Activated T-helper 2 cell treated with anti-CD3 and anti-CD28 coated beads, Interferon-gamma antibody, Interleukin-2, Interleukin-4, amounts not matched to agents 10 μg/mL and 5 μg/mL and 100 μg/mL, durations not matched to agents 14 hours and 24 hours and 36 hours (primary cell): Measurements from ENCODE around the gene GAREM1. TPM values are rescaled to one million over a fixed set of nuclear protein-coding genes. Genes with fewer than 3 reads are reported as not detected.

ENCODE experiments used
- DNase-seq: peaks from one replicate; pipeline ENCODE4 v3.0.0; 2021; ENCODE audit warnings: low spot score
- H3K27ac Mint-ChIP-seq: one replicate; pipeline ENCODE4 v1.8.0; 2021; ENCODE audit warnings: mixed read lengths
- H3K27me3 Mint-ChIP-seq: one replicate; pipeline ENCODE4 v1.8.0; 2021; ENCODE audit warnings: low read depth, mixed read lengths
- H3K36me3 Mint-ChIP-seq: one replicate; pipeline ENCODE4 v1.8.0; 2021; ENCODE audit warnings: low read depth, mixed read lengths
- H3K4me1 Mint-ChIP-seq: one replicate; pipeline ENCODE4 v1.8.0; 2021; ENCODE audit warnings: low read depth, mixed read lengths
- H3K4me3 Mint-ChIP-seq: one replicate; pipeline ENCODE4 v1.8.0; 2021; ENCODE audit warnings: low read depth, mild to moderate bottlenecking, moderate library complexity, mixed read lengths
- H3K9me3 Mint-ChIP-seq: one replicate; pipeline ENCODE4 v1.8.0; 2021; ENCODE audit warnings: mixed read lengths
- intact Hi-C: fragments of 100-400 bp; cut with micrococcal nuclease; formaldehyde crosslinking; loops from one replicate; pipeline ENCODE4 v1.15.1; 2023
- total RNA-seq: library from RNA; stranded (reverse); gene quantifications from 2 replicates; pipeline ENCODE4 v1.2.3, GENCODE V29; 2022

GAREM1 gene
- total RNA-seq, 1 donor from 2014 or later = not detected

DNA sequence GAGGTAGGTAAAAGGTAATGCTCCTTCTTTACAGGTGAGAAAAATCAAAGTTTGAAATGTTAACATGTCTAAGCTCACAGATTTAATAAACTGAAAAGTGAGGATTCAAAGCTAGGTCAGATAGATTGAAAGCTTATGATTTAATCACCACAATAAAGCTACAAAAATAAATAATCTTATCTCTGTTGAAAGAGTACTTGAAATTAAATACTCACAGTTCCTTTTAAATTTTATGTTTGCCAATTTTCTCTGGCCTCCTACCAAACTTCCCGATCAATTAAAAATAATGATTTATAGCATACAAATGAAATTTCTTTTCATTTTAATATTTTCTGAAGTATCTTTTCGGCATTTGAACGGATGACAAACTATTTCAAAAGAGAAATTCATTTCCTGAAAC, 77.3 kb downstream of the GAREM1 start:
- no peak for DNase-seq
- intact Hi-C loops = no loop called here

DNA sequence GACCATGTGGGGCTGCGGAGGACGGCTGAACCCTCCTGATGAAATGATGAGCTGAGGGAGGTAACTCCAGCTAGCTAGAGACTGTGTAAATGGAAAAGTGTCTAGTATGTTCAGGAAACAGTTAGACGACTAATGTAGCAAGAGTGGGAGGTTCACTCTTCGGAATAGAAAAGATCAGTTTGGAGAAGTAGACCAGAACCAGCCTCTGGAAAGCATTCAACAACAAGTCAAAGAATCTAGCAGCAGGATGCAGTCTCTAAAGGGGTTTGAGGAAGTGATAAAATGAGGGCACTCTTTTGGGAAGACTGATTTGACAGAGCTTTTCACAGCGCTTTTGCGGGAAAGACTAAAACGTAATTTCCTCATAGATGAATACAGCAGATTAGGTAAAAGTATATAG, 79.6 kb downstream of the GAREM1 start:
- no peak for DNase-seq

More for the DNA sequence above, 77.3 kb downstream of the GAREM1 start:
- Mint-ChIP-seq H3K36me3 (no peaks in the 10 kb centered on the region), H3K9me3 (no peaks in the 10 kb centered on the region), H3K27ac (no peak overlapping the region), H3K4me1 (no peaks in the 10 kb centered on the region), H3K4me3 (no peak overlapping the region), H3K27me3 (peaks cover 16% of the 10 kb centered on the region)

DNA sequence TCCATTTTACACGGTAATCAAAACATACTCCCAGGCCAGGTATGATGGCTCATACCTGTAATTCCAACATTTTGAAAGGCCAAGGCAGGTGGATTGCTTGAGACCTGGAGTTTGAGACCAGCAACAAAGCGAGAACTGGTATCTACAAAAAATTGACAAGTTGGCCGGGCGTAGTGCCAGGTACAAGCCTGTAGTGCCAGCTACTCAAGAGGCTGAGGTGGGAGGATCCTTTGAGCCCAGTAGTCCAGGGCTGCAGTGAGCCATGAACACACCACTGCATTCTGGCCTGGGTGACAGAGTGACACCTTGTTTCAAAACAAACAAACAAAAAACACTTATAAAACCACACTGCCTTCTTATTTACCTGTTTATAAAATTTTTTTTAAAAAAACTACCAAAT, 80.8 kb downstream of the GAREM1 start:
- peaks cover 30% of the 10 kb centered on the region for H3K27me3 Mint-ChIP-seq
- no peak overlapping the region for H3K4me3 Mint-ChIP-seq
- DNase-seq = no peak
- H3K9me3 Mint-ChIP-seq = no peaks in the 10 kb centered on the region
- H3K36me3 Mint-ChIP-seq = no peaks in the 10 kb centered on the region
- H3K4me1 Mint-ChIP-seq = no peaks in the 10 kb centered on the region
- no peak overlapping the region for H3K27ac Mint-ChIP-seq
- intact Hi-C loops = no loop called here

More for the DNA sequence above, 79.6 kb downstream of the GAREM1 start:
- Mint-ChIP-seq H3K36me3 (no peaks in the 10 kb centered on the region), H3K4me1 (no peaks in the 10 kb centered on the region), H3K9me3 (no peaks in the 10 kb centered on the region), H3K27me3 (peaks cover 25% of the 10 kb centered on the region), H3K4me3 (no peak overlapping the region), H3K27ac (no peak overlapping the region)
- intact Hi-C loops = no loop called here

DNA sequence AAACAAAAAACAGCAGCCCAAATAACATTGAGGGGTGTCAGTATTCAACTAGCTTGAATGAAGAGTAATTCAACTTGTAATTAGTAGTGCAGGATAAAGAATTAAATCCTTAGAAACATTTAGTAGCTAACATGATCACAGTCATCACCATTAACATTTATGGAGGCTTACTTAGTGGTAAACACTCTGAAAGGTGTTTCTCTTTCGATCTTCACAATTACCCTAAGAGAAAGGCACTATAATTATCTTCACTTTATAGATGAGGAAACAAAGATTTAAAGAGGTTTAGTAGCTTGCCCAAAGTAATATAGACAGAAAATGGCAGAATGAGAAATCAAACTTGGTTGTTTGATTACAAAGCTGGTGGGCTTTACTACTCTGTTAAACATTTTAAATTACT, 81.5 kb downstream of the GAREM1 start:
- Mint-ChIP-seq H3K27ac (no peak overlapping the region), H3K9me3 (no peaks in the 10 kb centered on the region), H3K36me3 (no peaks in the 10 kb centered on the region), H3K4me3 (no peak overlapping the region), H3K4me1 (peaks cover 3% of the 10 kb centered on the region), H3K27me3 (peaks cover 35% of the 10 kb centered on the region)
- no peak for DNase-seq
- intact Hi-C loops = no loop called here

DNA sequence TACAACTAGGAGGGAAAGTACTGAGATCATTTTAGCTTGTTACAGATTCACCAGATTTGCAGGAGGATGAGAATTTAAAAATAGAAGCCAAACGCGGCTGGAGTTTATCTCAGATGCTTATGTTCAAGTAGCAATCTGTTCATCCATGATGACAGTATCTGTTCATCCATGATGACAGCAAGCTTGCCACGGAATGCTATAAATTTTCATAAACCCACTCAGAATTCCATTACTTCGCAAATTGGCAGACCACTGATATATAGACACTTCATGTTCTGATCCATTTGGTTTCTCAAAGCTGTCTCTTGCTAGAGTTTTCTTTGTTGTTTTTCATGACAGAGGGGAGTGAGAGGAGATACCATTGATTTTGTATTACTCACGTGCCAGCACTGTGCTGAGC, 84.2 kb downstream of the GAREM1 start:
- Mint-ChIP-seq H3K27ac (no peak overlapping the region), H3K9me3 (no peaks in the 10 kb centered on the region), H3K4me1 (peaks cover 3% of the 10 kb centered on the region), H3K36me3 (no peaks in the 10 kb centered on the region), H3K4me3 (no peak overlapping the region), H3K27me3 (peaks cover 45% of the 10 kb centered on the region)
- intact Hi-C loops = no loop called here
- no peak for DNase-seq

DNA sequence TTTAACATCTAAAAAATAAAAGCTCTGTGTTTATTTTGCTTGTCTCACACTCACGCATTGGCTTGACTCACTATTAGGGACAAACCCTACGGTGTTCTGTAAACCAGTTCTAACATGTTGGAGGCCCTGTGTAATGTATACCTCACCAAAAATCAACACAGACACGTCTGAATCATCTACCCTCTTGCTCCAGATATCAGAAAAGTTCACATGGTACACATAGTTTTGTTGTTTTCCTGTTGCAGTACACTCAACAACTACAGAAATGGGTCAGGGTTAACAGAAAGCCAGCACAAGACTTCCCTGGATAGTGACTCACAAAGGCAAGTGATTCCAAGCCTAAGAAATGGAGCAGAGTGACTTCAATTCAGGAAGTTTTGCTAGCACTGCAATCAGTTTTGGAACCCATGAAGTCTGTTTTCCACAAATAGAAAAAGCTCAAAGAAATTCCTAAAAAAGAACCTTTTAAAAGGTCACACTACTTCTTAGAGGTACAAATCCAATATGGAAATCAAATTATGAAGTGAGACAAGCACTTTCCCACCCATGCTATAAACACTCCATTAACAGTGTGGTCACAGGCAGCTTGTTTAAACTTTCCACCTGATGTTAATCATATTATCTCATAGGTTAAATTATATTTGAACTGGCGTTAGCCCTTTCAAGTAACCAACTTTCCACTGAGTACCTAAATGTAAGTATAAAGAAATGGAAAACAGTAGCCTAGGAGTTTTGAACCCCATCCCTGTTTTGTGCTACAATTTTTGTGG, 87.4 kb downstream of the GAREM1 start:
- no peaks in the 10 kb centered on the region for H3K36me3 Mint-ChIP-seq
- H3K9me3 Mint-ChIP-seq = no peaks in the 10 kb centered on the region
- no peak overlapping the region for H3K4me3 Mint-ChIP-seq
- H3K27me3 Mint-ChIP-seq = peaks cover 39% of the 10 kb centered on the region
- no peak for DNase-seq
- intact Hi-C loops = no loop called here
- peaks cover 3% of the 10 kb centered on the region for H3K4me1 Mint-ChIP-seq
- no peak overlapping the region for H3K27ac Mint-ChIP-seq

DNA sequence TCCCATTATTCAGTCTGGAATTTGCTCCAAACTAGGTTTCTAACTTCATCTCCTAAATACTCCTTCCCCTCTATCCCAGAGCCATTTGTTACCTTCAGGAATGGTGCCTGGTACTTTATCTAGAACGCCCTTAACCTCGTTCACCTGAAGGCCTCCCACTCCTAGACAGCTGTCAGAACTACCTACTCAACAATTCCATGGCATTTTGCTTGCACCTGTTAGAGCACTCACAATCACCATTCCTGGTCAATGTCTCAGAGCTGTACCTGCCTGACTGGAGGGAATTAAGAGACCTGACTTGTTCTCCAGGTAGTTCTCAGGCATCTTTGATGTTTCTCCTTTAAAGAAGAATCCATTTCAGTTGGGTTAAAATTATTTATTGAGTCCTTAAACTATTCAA, 88.9 kb downstream of the GAREM1 start:
- H3K27me3 Mint-ChIP-seq = peaks cover 35% of the 10 kb centered on the region
- H3K4me1 Mint-ChIP-seq = peaks cover 3% of the 10 kb centered on the region
- no peak for DNase-seq
- H3K27ac Mint-ChIP-seq = no peak overlapping the region
- intact Hi-C loops = no loop called here
- H3K36me3 Mint-ChIP-seq = no peaks in the 10 kb centered on the region
- H3K9me3 Mint-ChIP-seq = no peaks in the 10 kb centered on the region
- H3K4me3 Mint-ChIP-seq = no peak overlapping the region

DNA sequence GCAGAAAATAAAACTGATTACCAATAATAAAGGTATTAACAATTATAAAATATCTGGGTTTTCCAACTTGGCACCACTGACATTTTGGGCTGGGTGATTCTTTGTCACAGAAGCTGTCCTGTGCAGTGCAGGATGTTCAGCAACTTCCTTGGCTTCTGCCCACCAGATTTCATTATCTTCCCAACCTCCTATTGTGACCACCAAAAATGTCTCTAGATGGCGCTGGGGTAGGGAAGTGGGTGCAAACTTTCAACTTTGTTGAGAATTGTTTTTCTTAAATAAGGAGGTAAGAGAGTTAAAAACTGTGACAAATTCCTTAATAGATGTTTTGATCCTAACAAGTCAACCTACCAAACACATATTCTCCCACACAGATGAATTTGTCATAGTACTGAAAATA, 90.1 kb downstream of the GAREM1 start:
- DNase-seq = no peak
- Mint-ChIP-seq H3K27ac (no peak overlapping the region), H3K27me3 (peaks cover 29% of the 10 kb centered on the region), H3K9me3 (no peaks in the 10 kb centered on the region), H3K4me1 (peaks cover 3% of the 10 kb centered on the region), H3K36me3 (no peaks in the 10 kb centered on the region), H3K4me3 (no peak overlapping the region)
- intact Hi-C loops = no loop called here

DNA sequence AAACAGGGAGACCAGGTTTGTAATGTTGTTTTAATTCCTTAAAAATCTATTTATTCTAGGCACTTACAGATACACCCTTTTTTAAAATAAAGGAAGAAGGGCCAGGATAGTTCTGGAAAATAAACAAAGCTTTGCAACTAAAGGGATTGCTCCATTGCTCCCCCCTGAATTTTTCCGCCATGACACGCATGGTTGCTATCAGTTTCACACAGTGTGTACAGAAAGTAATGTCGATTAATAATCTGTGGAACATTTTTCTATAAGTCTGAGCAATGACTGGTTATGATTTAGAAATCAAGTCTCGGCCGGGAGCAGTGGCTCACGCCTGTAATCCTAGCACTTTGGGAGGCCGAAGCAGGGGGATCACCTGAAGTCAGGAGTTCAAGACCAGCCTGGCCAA, 90.8 kb downstream of the GAREM1 start:
- no peaks in the 10 kb centered on the region for H3K9me3 Mint-ChIP-seq
- H3K4me3 Mint-ChIP-seq = no peak overlapping the region
- intact Hi-C loops = no loop called here

DNA sequence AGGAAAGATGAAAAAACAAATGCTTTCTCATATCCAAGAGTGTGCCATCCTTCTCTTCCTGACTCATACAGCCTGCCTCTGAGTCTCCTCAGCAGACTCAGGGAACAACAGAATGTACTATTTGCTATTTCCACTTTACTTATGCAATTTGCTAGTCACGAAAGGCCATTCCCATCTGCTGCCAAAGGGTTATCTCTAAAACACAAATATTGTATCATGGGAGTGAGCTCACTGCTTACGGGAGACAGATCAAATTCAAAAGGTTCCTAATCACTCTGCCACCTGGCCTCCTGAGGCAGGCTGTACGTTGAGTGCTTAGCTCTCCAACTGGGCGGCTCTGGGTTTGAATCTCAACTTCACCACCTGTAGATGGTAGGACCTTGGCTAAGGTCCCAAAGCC, 92.0 kb downstream of the GAREM1 start:
- Mint-ChIP-seq H3K4me1 (no peaks in the 10 kb centered on the region), H3K9me3 (no peaks in the 10 kb centered on the region), H3K4me3 (no peak overlapping the region), H3K36me3 (no peaks in the 10 kb centered on the region), H3K27me3 (peaks cover 26% of the 10 kb centered on the region), H3K27ac (no peak overlapping the region)
- intact Hi-C loops = no loop called here
- DNase-seq = no peak

More for the DNA sequence above, 90.8 kb downstream of the GAREM1 start:
- Mint-ChIP-seq H3K27ac (no peak overlapping the region), H3K4me1 (peaks cover 3% of the 10 kb centered on the region), H3K27me3 (peaks cover 26% of the 10 kb centered on the region), H3K36me3 (no peaks in the 10 kb centered on the region)
- no peak for DNase-seq

DNA sequence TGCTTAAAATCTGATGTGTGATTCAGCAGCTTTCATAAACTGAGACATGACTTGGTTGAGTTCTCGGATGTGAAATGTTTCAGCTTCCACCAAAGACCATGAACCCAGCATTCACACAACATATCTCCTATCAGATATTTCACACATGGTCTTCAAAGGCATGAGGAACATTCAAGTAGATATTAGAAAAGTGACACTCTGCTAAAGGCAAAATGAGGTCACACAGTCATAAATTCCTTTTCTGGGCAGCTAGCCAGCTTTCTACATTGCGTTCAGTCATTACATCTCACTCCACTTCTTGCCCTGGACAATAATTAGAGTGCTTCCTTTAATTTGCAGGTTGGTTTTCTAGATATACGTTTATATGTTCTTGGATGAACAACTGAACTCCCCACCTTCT, 96.7 kb downstream of the GAREM1 start:
- no peak overlapping the region for H3K27ac Mint-ChIP-seq
- intact Hi-C loops = no loop called here

DNA sequence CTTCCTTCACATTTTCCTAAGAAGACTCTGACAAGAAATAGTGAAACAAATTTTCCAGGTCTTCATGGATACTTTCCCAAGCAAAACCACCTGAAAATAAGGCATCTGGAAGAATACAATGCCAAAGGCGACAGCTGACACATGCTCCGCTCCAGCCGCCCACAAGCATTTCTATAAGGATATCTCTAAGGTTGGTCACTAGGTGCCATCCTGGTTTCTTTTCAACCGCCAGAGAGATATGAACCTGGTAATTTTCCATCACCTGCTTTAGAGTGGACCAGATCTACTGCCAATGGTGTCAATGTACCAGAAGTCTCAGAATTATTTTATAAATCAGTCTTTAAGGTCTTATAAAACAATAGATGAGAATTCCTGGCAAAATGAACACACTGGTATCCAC, 97.2 kb downstream of the GAREM1 start:
- H3K4me3 Mint-ChIP-seq = no peak overlapping the region
- no peak for DNase-seq
- H3K27me3 Mint-ChIP-seq = peaks cover 6% of the 10 kb centered on the region
- H3K27ac Mint-ChIP-seq = no peak overlapping the region
- no peaks in the 10 kb centered on the region for H3K4me1 Mint-ChIP-seq
- no peaks in the 10 kb centered on the region for H3K9me3 Mint-ChIP-seq
- no peaks in the 10 kb centered on the region for H3K36me3 Mint-ChIP-seq
- intact Hi-C loops = no loop called here

More for the DNA sequence above, 96.7 kb downstream of the GAREM1 start:
- no peak for DNase-seq
- H3K4me3 Mint-ChIP-seq = no peak overlapping the region
- no peaks in the 10 kb centered on the region for H3K36me3 Mint-ChIP-seq
- no peaks in the 10 kb centered on the region for H3K4me1 Mint-ChIP-seq
- no peaks in the 10 kb centered on the region for H3K9me3 Mint-ChIP-seq
- peaks cover 9% of the 10 kb centered on the region for H3K27me3 Mint-ChIP-seq

DNA sequence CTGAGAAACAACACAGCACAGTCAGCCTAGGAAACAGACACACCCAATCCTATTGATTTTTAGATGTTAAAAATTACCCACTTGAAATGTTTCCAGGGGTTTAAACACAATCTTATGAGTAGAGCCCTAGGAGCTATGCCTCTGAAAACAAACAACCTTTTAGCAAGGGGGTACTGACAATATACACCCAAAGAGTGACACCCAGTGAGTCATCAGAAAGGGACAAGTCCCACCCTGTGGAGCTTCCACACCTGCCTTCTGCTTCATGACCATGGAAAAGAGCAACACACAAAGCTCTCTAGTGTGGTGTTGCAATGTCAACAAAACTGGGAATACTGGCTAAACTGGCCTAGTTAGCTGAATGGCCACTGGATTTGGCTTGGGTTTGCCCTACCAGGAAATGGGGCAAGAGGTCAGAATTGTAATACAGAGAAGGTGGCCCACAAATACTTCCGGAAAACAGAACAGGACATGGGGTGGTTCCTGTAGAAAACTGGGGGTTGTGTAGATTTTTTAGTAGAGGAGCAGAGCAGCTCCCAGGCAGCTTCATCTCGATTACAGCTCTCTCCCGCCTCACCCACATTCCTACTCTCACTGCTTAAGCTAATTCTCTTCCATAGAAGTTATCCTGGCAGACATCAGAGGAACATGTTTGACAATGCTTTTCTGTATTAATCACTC, 98.2 kb downstream of the GAREM1 start:
- peaks cover 11% of the 10 kb centered on the region for H3K27me3 Mint-ChIP-seq
- no peak overlapping the region for H3K4me3 Mint-ChIP-seq
- H3K4me1 Mint-ChIP-seq = no peaks in the 10 kb centered on the region
- no peak overlapping the region for H3K27ac Mint-ChIP-seq
- H3K9me3 Mint-ChIP-seq = no peaks in the 10 kb centered on the region
- intact Hi-C loops = no loop called here
- no peak for DNase-seq
- no peaks in the 10 kb centered on the region for H3K36me3 Mint-ChIP-seq
